HCT116 (cell line): ENCODE measurements around the gene CCDC192. TPM values are rescaled to one million over a fixed set of nuclear protein-coding genes. Genes with fewer than 3 reads are reported as not detected.

Source experiments
- ATAC-seq: fragments of 200-7000 bp; cut with Tn5 transposase; 2 replicates; pipeline ENCODE4 v1.9.1; 2020; ENCODE audit warnings: mild to moderate bottlenecking, moderate library complexity
- BruUV-seq: library from RNA; stranded (reverse); fragments of 400-500 nt; replicated peaks from 2 replicates; lab custom pipeline; 2021; lab: Mats Ljungman, UMichigan
- CTCF ChIA-PET: fragments of 300-600 bp; sonication (Branson Sonifier 250); formaldehyde crosslinking; loops from one replicate; lab custom pipeline; 2021; ENCODE audit warnings: antibody characterized with exemption; lab: Charles Lee
- POLR2A ChIA-PET: fragments of 300-600, 350-600 bp; sonication (Branson Sonifier 250); formaldehyde crosslinking; loops from one replicate; lab custom pipeline; 2021; ENCODE audit warnings: antibody characterized with exemption; lab: Charles Lee
- RAD21 ChIA-PET, 2 experiments: fragments of 300-600 bp; sonication (Branson Sonifier 250); formaldehyde crosslinking; loops; one replicate each; lab custom pipeline; 2023; ENCODE audit warnings: low total read pairs in 2 of 2; ENCODE audit not compliant: uncharacterized antibody in 2 of 2, unreplicated experiment in 2 of 2, low non-redundant PET in 1 of 2; lab: Charles Lee
- DNase-seq: peaks from one replicate; pipeline ENCODE4 v3.0.0-alpha.2; 2010; ENCODE audit warnings: low read depth, low spot score
- H2AFZ ChIP-seq: fragments of 200-600 bp; shearing (Covaris generic), sonication (generic); 2 replicates; pipeline ENCODE4 v1.6.1; 2017; ENCODE audit warnings: low read depth, mixed run types, mixed read lengths, antibody characterized with exemption, low read length; ENCODE audit not compliant: poor library complexity, severe bottlenecking
- H3K27ac ChIP-seq: 2 replicates; pipeline ENCODE4 v1.5.1; 2012; ENCODE audit warnings: low read depth, low read length
- H3K27me3 ChIP-seq: fragments of 200-600 bp; sonication (generic); 2 replicates; pipeline ENCODE4 v1.6.1; 2016; ENCODE audit warnings: mixed run types, low read length, mixed read lengths; ENCODE audit not compliant: insufficient read depth
- H3K36me3 ChIP-seq, 2 experiments: fragments of 200-500 bp in 1 of 2; fragments of 200-600 bp in 1 of 2; sonication (Bioruptor generic) in 1 of 2; sonication (generic) in 1 of 2; 2 replicates each; pipeline versions ENCODE4 v1.5.1 to v1.6.1; 2014 to 2016; ENCODE audit warnings: low read length in 2 of 2, inconsistent platforms in 1 of 2, mixed read lengths in 1 of 2, mixed run types in 1 of 2; ENCODE audit not compliant: insufficient read depth in 2 of 2, control insufficient read depth in 1 of 2
- H3K4me1 ChIP-seq, 2 experiments: fragments of 200-600 bp in 1 of 2; sonication (generic) in 1 of 2; 2 replicates each; pipeline versions ENCODE4 v1.5.1 to v1.6.1; 2012 to 2017; ENCODE audit warnings: low read length in 2 of 2, inconsistent platforms in 1 of 2, mild to moderate bottlenecking in 1 of 2, mixed read lengths in 1 of 2, mixed run types in 1 of 2, moderate library complexity in 1 of 2; ENCODE audit not compliant: insufficient read depth in 2 of 2, control insufficient read depth in 1 of 2
- H3K4me2 ChIP-seq: fragments of 200-600 bp; sonication (generic); 2 replicates; pipeline ENCODE4 v1.6.1; 2017; ENCODE audit warnings: mixed run types, low read length, mixed read lengths
- H3K4me3 ChIP-seq, 2 experiments: fragments of 200-600 bp in 1 of 2; sonication (generic) in 1 of 2; replicated peaks in 1 of 2; 2 replicates each; pipeline ENCODE4 v1.5.1; 2011 to 2016; ENCODE audit warnings: low read length in 2 of 2, control low read depth in 1 of 2, low read depth in 1 of 2, mild to moderate bottlenecking in 1 of 2, mixed read lengths in 1 of 2, mixed run types in 1 of 2
- H3K79me2 ChIP-seq: fragments of 200-600 bp; sonication (generic); 2 replicates; pipeline ENCODE4 v1.6.1; 2017; ENCODE audit warnings: mild to moderate bottlenecking, mixed run types, low read length, moderate library complexity, mixed read lengths; ENCODE audit not compliant: insufficient read depth
- H3K9ac ChIP-seq: fragments of 200-600 bp; sonication (generic); 2 replicates; pipeline ENCODE4 v1.6.1; 2016; ENCODE audit warnings: low read length, mixed read lengths
- H3K9me2 ChIP-seq: fragments of 200-600 bp; sonication (generic), shearing (Covaris generic); 2 replicates; pipeline ENCODE4 v1.6.1; 2017; ENCODE audit warnings: mixed run types, mild to moderate bottlenecking, moderate library complexity; ENCODE audit not compliant: insufficient read depth
- H3K9me3 ChIP-seq, 2 experiments: fragments of 200-500 bp in 1 of 2; fragments of 200-600 bp in 1 of 2; sonication (Bioruptor generic) in 1 of 2; sonication (generic) in 1 of 2; 2 replicates each; pipeline ENCODE4 v1.6.1; 2014 to 2017; ENCODE audit warnings: low read length in 2 of 2, mixed read lengths in 2 of 2, inconsistent platforms in 1 of 2, low read depth in 1 of 2, mild to moderate bottlenecking in 1 of 2, mixed run types in 1 of 2, moderate library complexity in 1 of 2; ENCODE audit not compliant: control insufficient read depth in 1 of 2, insufficient read depth in 1 of 2
- H4K20me1 ChIP-seq: fragments of 200-600 bp; sonication (generic), shearing (Covaris generic); 2 replicates; pipeline ENCODE4 v1.6.1; 2017; ENCODE audit warnings: mixed run types, mild to moderate bottlenecking, moderate library complexity; ENCODE audit not compliant: insufficient read depth
- CBX3 ChIP-seq: IDR thresholded peaks from 2 replicates; pipeline ENCODE4 v1.6.1; 2012; ENCODE audit warnings: low read depth
- CEBPB ChIP-seq: IDR thresholded peaks from 2 replicates; pipeline ENCODE4 v1.6.1; 2012; ENCODE audit warnings: low read depth
- EGR1 ChIP-seq: IDR thresholded peaks from 2 replicates; pipeline ENCODE4 v1.6.1; 2012; ENCODE audit warnings: low read depth
- ELF1 ChIP-seq: IDR thresholded peaks from 2 replicates; pipeline ENCODE4 v1.6.1; 2012; ENCODE audit warnings: low read depth, borderline replicate concordance
- EZH2 ChIP-seq: fragments of 200-600 bp; sonication (generic); IDR thresholded peaks from 2 replicates; pipeline ENCODE4 v1.6.1; 2017; ENCODE audit warnings: antibody characterized with exemption, mixed run types
- EZH2phosphoT487 ChIP-seq: fragments of 200-600 bp; IDR thresholded peaks from 2 replicates; pipeline ENCODE4 v1.6.1; 2018; ENCODE audit warnings: antibody characterized with exemption, borderline replicate concordance
- FOSL1 ChIP-seq: IDR thresholded peaks from 2 replicates; pipeline ENCODE4 v1.6.1; 2012; ENCODE audit warnings: low read depth
- JUND ChIP-seq: IDR thresholded peaks from 2 replicates; pipeline ENCODE4 v1.6.1; 2012
- POLR2AphosphoS5 ChIP-seq: IDR thresholded peaks from 2 replicates; pipeline ENCODE4 v1.6.1; 2011; ENCODE audit warnings: mild to moderate bottlenecking, low read depth, low read length, moderate library complexity
- RAD21 ChIP-seq: IDR thresholded peaks from 2 replicates; pipeline ENCODE4 v1.6.1; 2012; ENCODE audit warnings: low read depth, mild to moderate bottlenecking
- SIN3A ChIP-seq: IDR thresholded peaks from 2 replicates; pipeline ENCODE4 v1.6.1; 2012; ENCODE audit warnings: low read depth
- SP1 ChIP-seq: IDR thresholded peaks from 2 replicates; pipeline ENCODE4 v1.6.1; 2012; ENCODE audit warnings: low read depth
- SRF ChIP-seq: IDR thresholded peaks from 2 replicates; pipeline ENCODE4 v1.6.1; 2012; ENCODE audit warnings: low read depth
- YY1 ChIP-seq: IDR thresholded peaks from 2 replicates; pipeline ENCODE4 v1.6.1; 2011; ENCODE audit warnings: low read length, low read depth, moderate library complexity, mild to moderate bottlenecking; ENCODE audit not compliant: insufficient replicate concordance; ENCODE audit errors: extremely low read depth
- ZNF274 ChIP-seq: fragments of 200-500 bp; sonication (Bioruptor generic); IDR thresholded peaks from 2 replicates; pipeline ENCODE4 v1.6.1; 2014; ENCODE audit warnings: mild to moderate bottlenecking, low read depth, low read length, inconsistent platforms
- intact Hi-C: fragments of 100-400 bp; cut with micrococcal nuclease; formaldehyde crosslinking; loops from 2 replicates; pipeline ENCODE4 v1.10.0; 2022
- total RNA-seq: library from RNA; stranded (reverse); gene quantifications from one replicate; pipeline ENCODE4 v1.2.1, GENCODE V29; 2021; ENCODE audit not compliant: unreplicated experiment
- TF ChIP-seq, protein P1 (sequence below), 3 experiments: fragments of 200-600 bp in 1 of 3; sonication (generic) in 1 of 3; IDR thresholded peaks in 2 of 3; conservative IDR thresholded peaks in 1 of 3; 2 replicates each; pipeline ENCODE4 v1.5.1; 2012 to 2017; ENCODE audit warnings: low read depth in 2 of 3, low read length in 2 of 3, antibody characterized with exemption in 1 of 3, borderline replicate concordance in 1 of 3, control low read depth in 1 of 3, mild to moderate bottlenecking in 1 of 3, mixed read lengths in 1 of 3, mixed run types in 1 of 3, moderate library complexity in 1 of 3; ENCODE audit not compliant: insufficient read depth in 1 of 3
- TF ChIP-seq, protein P2 (sequence below): IDR thresholded peaks from 2 replicates; pipeline ENCODE4 v1.6.1; 2012
- TF ChIP-seq, protein P3 (sequence below): IDR thresholded peaks from 2 replicates; pipeline ENCODE4 v1.6.1; 2011; ENCODE audit warnings: mild to moderate bottlenecking, low read length, moderate library complexity; ENCODE audit not compliant: insufficient replicate concordance; ENCODE audit errors: extremely low read depth
- TF ChIP-seq, protein P4 (sequence below): IDR thresholded peaks from 2 replicates; pipeline ENCODE4 v1.6.1; 2012

The CCDC192 gene
- total RNA-seq, 1 experiment from 2014 or later: not detected

DNA sequence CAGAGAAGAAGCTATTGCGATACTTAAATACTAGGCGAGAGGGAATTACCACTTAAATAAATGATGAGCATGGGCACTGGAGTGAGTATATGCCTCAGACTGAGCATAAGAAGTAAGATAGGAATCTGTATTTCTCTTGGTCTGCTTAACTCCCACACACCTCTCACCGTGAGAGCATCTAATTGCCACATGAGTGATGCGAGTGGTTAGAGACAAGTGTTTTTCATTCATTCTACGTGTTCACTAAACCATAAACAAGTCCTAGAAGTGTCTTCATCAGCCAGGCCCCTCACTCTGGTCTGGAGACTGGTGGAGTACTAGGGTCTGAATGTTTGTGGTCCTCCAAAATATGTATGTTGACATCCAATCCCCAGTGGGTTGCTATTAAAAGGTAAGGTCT, 230.2 kb downstream of the CCDC192 start:
- ChIA-PET POLR2A (no interaction called here), CTCF (no interaction called here), RAD21 (no interaction called here)
- Histone ChIP-seq H3K4me1 (peaks cover 44 to 58% of the 10 kb centered on the region in 2 experiments), H3K36me3 (no peaks in the 10 kb centered on the region), H3K4me3 (no peak overlapping the region), H3K9me2 (no peaks in the 10 kb centered on the region), H2AFZ (no peak overlapping the region), H3K79me2 (no peaks in the 10 kb centered on the region), H3K27ac (no peak overlapping the region), H3K4me2 (no peak overlapping the region), H3K27me3 (peaks cover 19% of the 10 kb centered on the region; the same call in 1 of the 2 replicates), H4K20me1 (peaks cover 5% of the 10 kb centered on the region; the same call in 1 of the 2 replicates), H3K9ac (no peak overlapping the region), H3K9me3 (no peaks in the 10 kb centered on the region)
- DNase-seq (no peak), ATAC-seq (no peak)
- no peak for TF ChIP-seq SP1
- TF ChIP-seq FOSL1: no peak
- TF ChIP-seq RAD21: no peak
- TF ChIP-seq ELF1: no peak
- no peak for TF ChIP-seq EGR1
- TF ChIP-seq, protein P1, sequence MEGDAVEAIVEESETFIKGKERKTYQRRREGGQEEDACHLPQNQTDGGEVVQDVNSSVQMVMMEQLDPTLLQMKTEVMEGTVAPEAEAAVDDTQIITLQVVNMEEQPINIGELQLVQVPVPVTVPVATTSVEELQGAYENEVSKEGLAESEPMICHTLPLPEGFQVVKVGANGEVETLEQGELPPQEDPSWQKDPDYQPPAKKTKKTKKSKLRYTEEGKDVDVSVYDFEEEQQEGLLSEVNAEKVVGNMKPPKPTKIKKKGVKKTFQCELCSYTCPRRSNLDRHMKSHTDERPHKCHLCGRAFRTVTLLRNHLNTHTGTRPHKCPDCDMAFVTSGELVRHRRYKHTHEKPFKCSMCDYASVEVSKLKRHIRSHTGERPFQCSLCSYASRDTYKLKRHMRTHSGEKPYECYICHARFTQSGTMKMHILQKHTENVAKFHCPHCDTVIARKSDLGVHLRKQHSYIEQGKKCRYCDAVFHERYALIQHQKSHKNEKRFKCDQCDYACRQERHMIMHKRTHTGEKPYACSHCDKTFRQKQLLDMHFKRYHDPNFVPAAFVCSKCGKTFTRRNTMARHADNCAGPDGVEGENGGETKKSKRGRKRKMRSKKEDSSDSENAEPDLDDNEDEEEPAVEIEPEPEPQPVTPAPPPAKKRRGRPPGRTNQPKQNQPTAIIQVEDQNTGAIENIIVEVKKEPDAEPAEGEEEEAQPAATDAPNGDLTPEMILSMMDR (IDR thresholded peaks at IDR 0.05 in 2 of 3, conservative IDR thresholded peaks at IDR 0.05 in 1 of 3; ENCODE audit: borderline replicate concordance in 1 of 3, insufficient read depth in 1 of 3, low read depth in 2 of 3, low read length in 2 of 3): no peak
- TF ChIP-seq EZH2phosphoT487: no peak
- no peak for TF ChIP-seq CEBPB
- no peak for TF ChIP-seq CBX3
- TF ChIP-seq SRF: no peak
- TF ChIP-seq SIN3A: no peak
- TF ChIP-seq, protein P2, sequence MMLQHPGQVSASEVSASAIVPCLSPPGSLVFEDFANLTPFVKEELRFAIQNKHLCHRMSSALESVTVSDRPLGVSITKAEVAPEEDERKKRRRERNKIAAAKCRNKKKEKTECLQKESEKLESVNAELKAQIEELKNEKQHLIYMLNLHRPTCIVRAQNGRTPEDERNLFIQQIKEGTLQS: no peak
- TF ChIP-seq, protein P3, sequence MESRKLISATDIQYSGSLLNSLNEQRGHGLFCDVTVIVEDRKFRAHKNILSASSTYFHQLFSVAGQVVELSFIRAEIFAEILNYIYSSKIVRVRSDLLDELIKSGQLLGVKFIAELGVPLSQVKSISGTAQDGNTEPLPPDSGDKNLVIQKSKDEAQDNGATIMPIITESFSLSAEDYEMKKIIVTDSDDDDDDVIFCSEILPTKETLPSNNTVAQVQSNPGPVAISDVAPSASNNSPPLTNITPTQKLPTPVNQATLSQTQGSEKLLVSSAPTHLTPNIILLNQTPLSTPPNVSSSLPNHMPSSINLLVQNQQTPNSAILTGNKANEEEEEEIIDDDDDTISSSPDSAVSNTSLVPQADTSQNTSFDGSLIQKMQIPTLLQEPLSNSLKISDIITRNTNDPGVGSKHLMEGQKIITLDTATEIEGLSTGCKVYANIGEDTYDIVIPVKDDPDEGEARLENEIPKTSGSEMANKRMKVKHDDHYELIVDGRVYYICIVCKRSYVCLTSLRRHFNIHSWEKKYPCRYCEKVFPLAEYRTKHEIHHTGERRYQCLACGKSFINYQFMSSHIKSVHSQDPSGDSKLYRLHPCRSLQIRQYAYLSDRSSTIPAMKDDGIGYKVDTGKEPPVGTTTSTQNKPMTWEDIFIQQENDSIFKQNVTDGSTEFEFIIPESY: no peak
- TF ChIP-seq EZH2: no peak
- TF ChIP-seq, protein P4, sequence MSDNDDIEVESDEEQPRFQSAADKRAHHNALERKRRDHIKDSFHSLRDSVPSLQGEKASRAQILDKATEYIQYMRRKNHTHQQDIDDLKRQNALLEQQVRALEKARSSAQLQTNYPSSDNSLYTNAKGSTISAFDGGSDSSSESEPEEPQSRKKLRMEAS: no peak
- no peak for TF ChIP-seq JUND
- TF ChIP-seq POLR2AphosphoS5: no peak
- no peak for TF ChIP-seq YY1
- TF ChIP-seq ZNF274: no peak
- intact Hi-C loops: no loop called here
- BruUV-seq: no TSS peak
